Ovary (tissue), 9 donors: ENCODE measurements around the gene GAPT. TPM values are rescaled to one million over a fixed set of nuclear protein-coding genes. Genes with fewer than 3 reads are reported as not detected.

Experiments
- DNase-seq, 5 donors: peaks; one replicate each; pipeline ENCODE4 v3.0.0-alpha.2; 2019 to 2020
- H3K27ac ChIP-seq, 2 donors: fragments of 200-600 bp; one replicate each; pipeline versions ENCODE4 v1.5.1 to v1.8.0; 2019 to 2022
- H3K27me3 ChIP-seq: fragments of 200-600 bp; one replicate; pipeline ENCODE4 v1.8.0; 2022
- H3K36me3 ChIP-seq: fragments of 200-600 bp; sonication (generic); one replicate; pipeline ENCODE4 v1.5.1; 2019
- H3K4me1 ChIP-seq: one replicate; pipeline ENCODE4 v1.8.1; 2013; ENCODE audit warnings: mild to moderate bottlenecking, moderate library complexity; ENCODE audit not compliant: insufficient read depth
- H3K4me3 ChIP-seq: fragments of 200-600 bp; sonication (generic); one replicate; pipeline ENCODE4 v1.5.1; 2017
- H3K9me3 ChIP-seq, 2 donors: fragments of 200-600 bp in 1 of 2; sonication (generic) in 1 of 2; one replicate each; pipeline versions ENCODE4 v1.5.1 to v1.8.1; 2013 to 2019; ENCODE audit warnings: mild to moderate bottlenecking in 1 of 2, moderate library complexity in 1 of 2
- EP300 ChIP-seq: sonication (generic); formaldehyde crosslinking; IDR thresholded peaks from one replicate; pipeline ENCODE4 v1.6.1; 2017; ENCODE audit warnings: antibody characterized with exemption
- POLR2A ChIP-seq: fragments of 450-650 bp; IDR thresholded peaks from one replicate; pipeline ENCODE4 v1.6.1; 2017; ENCODE audit warnings: antibody characterized with exemption, mild to moderate bottlenecking, moderate library complexity
- WGBS, 3 donors: extraction: QIAGEN DNeasy Blood & Tissue Kit in 1 of 3; methylation state at CpG; one replicate each; pipeline versions ENCODE4 v1.1.5 to v1.1.7; 2013 to 2017; 5-methylcytosine and 5-hydroxymethylcytosine counted together
- intact Hi-C, 4 donors: fragments of 100-400 bp; cut with DNase I; formaldehyde crosslinking; loops; one replicate each; pipeline versions ENCODE4 v1.11.0 to v1.15.1; 2022 to 2023
- polyA plus RNA-seq, 2 donors: library from polyadenylated mRNA; stranded (reverse); fragments of 200-250 nt in 1 of 2; fragments of 350-450 nt in 1 of 2; fragmentation: Illumina TruSeq in 1 of 2; extraction: RNeasy Lipid Tissue Mini Kit (QIAGEN cat#74804) in 1 of 2; gene quantifications; one replicate each; pipeline ENCODE4 v1.2.3, GENCODE V29; 2013 to 2014
- total RNA-seq, 7 donors: library from RNA; depleted of rRNA in 2 of 7; stranded (reverse); fragments of >200 nt in 2 of 7; fragmentation: NEBNext Ultra II Directional in 3 of 7; extraction: Animal tissue kit (Norgen Biotek cat#: 25700) in 3 of 7; gene quantifications; one replicate each; pipeline versions ENCODE4 v1.1.0 to v1.2.4, GENCODE V29; 2016 to 2023
- TF ChIP-seq, protein P1 (sequence below), 3 donors: fragments of 450-650 bp in 2 of 3; fragments of 200-600 bp in 1 of 3; IDR thresholded peaks; one replicate each; pipeline versions ENCODE4 v1.5.1 to v1.8.0; 2016 to 2022; ENCODE audit warnings: antibody characterized with exemption in 3 of 3, mild to moderate bottlenecking in 1 of 3
- donor health status: DM: no; HTN: no; CAD: no; lungs with moderate emphysema.
- donor health status: DM: no; HTN: no; CAD: no.
- donor health status: Bipolar disorder and iron deficiency.
- donor health status: DM: yes; HTN: yes; CAD: no.
- donor health status: DM: no; HTN: no; CAD: no.
- donor health status: DM: yes; HTN: yes; CAD: no.

GAPT gene
- total and polyA plus RNA-seq, 9 donors: 0.07 to 2.2 (median 0.50) TPM; not detected in 1

DNA sequence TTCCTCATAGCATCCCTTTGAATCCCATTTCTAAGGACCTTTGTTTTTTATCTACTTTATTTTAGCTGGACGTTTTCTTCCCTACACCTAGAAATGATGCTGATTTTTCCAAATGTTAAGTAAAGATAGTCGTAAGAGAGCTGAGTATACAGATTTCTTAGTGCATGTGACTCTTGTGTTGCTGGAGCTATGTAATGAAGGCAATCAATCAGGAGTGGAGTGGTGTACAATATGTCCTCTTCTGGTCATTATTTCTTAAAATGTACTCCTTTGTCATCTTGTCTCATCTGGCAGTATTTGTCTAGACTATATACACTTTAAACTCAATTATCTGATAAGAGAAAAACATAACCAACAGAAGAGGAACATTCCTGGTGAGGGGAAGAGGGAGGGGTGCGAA lies 13.5 kb downstream of the GAPT start:
- Histone ChIP-seq H3K4me1 (no peaks in the 10 kb centered on the region), H3K27me3 (peaks cover 3% of the 10 kb centered on the region), H3K36me3 (no peaks in the 10 kb centered on the region), H3K27ac (no peak overlapping the region), H3K9me3 (no peaks in the 10 kb centered on the region), H3K4me3 (no peak overlapping the region)
- no peak for DNase-seq
- no peak for TF ChIP-seq EP300
- TF ChIP-seq, protein P1, sequence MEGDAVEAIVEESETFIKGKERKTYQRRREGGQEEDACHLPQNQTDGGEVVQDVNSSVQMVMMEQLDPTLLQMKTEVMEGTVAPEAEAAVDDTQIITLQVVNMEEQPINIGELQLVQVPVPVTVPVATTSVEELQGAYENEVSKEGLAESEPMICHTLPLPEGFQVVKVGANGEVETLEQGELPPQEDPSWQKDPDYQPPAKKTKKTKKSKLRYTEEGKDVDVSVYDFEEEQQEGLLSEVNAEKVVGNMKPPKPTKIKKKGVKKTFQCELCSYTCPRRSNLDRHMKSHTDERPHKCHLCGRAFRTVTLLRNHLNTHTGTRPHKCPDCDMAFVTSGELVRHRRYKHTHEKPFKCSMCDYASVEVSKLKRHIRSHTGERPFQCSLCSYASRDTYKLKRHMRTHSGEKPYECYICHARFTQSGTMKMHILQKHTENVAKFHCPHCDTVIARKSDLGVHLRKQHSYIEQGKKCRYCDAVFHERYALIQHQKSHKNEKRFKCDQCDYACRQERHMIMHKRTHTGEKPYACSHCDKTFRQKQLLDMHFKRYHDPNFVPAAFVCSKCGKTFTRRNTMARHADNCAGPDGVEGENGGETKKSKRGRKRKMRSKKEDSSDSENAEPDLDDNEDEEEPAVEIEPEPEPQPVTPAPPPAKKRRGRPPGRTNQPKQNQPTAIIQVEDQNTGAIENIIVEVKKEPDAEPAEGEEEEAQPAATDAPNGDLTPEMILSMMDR (IDR thresholded peaks at IDR 0.05): no peak
- no peak for TF ChIP-seq POLR2A
- intact Hi-C loops: no loop called here
- WGBS, 3 donors: 74 to 84% (median 77%) methylated on average over 3 of the region's 3 CpGs

GRCh38 chr5:58505502-58505901 lies 14.3 kb downstream of the GAPT start:
- no peak for DNase-seq
- H3K4me3 ChIP-seq: no peak overlapping the region
- H3K4me1 ChIP-seq: no peaks in the 10 kb centered on the region
- intact Hi-C loops: no loop called here
- H3K9me3 ChIP-seq: no peaks in the 10 kb centered on the region
- no peaks in the 10 kb centered on the region for H3K36me3 ChIP-seq
- H3K27me3 ChIP-seq: peaks cover 3% of the 10 kb centered on the region
- no peak for TF ChIP-seq POLR2A
- TF ChIP-seq, protein P1 (IDR thresholded peaks at IDR 0.05): no peak
- no peak for TF ChIP-seq EP300
- H3K27ac ChIP-seq: no peak overlapping the region
- 67 to 85% (median 73%) methylated on average over 3 of the region's 3 CpGs for WGBS, 3 donors

GRCh38 chr5:58505971-58506640 lies 14.9 kb downstream of the GAPT start:
- H3K4me3 ChIP-seq: no peak overlapping the region
- H3K4me1 ChIP-seq: no peaks in the 10 kb centered on the region
- 39 to 57% (median 47%) methylated on average over 2 of the region's 2 CpGs for WGBS, 3 donors
- H3K9me3 ChIP-seq: no peaks in the 10 kb centered on the region
- peaks cover 3% of the 10 kb centered on the region for H3K27me3 ChIP-seq
- DNase-seq: no peak
- H3K36me3 ChIP-seq: no peaks in the 10 kb centered on the region
- H3K27ac ChIP-seq: no peak overlapping the region
- intact Hi-C loops: no loop called here
- TF ChIP-seq, protein P1 (IDR thresholded peaks at IDR 0.05): no peak
- TF ChIP-seq EP300: no peak
- no peak for TF ChIP-seq POLR2A

- H3K36me3 ChIP-seq: no peaks in the 10 kb centered on the region
- H3K27me3 ChIP-seq: peaks cover 3% of the 10 kb centered on the region
- intact Hi-C loops: no loop called here
- WGBS, 3 donors: 50 to 57% (median 55%) methylated on average over 4 of the region's 4 CpGs
- DNase-seq: no peak
- no peaks in the 10 kb centered on the region for H3K4me1 ChIP-seq
- no peaks in the 10 kb centered on the region for H3K9me3 ChIP-seq
- H3K4me3 ChIP-seq: no peak overlapping the region
- TF ChIP-seq, protein P1 (IDR thresholded peaks at IDR 0.05): no peak
- TF ChIP-seq POLR2A (no peak), EP300 (no peak)
- no peak overlapping the region for H3K27ac ChIP-seq
Measured at GRCh38 chr5:58507715-58508114, 16.5 kb downstream of the GAPT start.
